Stomach (tissue), 4 donors: Measurements from ENCODE around the gene RPRD1A.

Experiments used
- CTCF ChIP-seq, 7 experiments: fragments of 450-650 bp in 4 of 7; fragments of 200-600 bp in 3 of 7; sonication (generic) in 3 of 7; IDR thresholded peaks; one replicate each; pipeline ENCODE4 v1.5.1; 2016 to 2019; ENCODE audit warnings: antibody characterized with exemption in 7 of 7, control low read depth in 2 of 7, mild to moderate bottlenecking in 1 of 7
- POLR2A ChIP-seq, 4 donors: fragments of 450-650 bp; IDR thresholded peaks; one replicate each; pipeline ENCODE4 v1.6.1; 2016; ENCODE audit warnings: antibody characterized with exemption in 4 of 4, control low read depth in 2 of 4, mild to moderate bottlenecking in 1 of 4, moderate library complexity in 1 of 4

- TF ChIP-seq CTCF (IDR thresholded peaks at IDR 0.05) = no peak
- TF ChIP-seq POLR2A (IDR thresholded peaks at IDR 0.05) = no peak
Measured at GRCh38 chr18:36043153-36043552, 24.2 kb downstream of the RPRD1A start.
